Body of pancreas (tissue), 4 donors: Measurements from ENCODE around the gene SCN4A. TPM values are rescaled to one million over a fixed set of nuclear protein-coding genes. Genes with fewer than 3 reads are reported as not detected.
"Not testable (repeated sequence)": the region's sequence is repeated elsewhere in the genome, so short reads cannot be mapped to it uniquely, and the experiment has no call there.

Experiments
- ATAC-seq: fragments of 150-250 bp; one replicate; pipeline ENCODE4 v1.9.1; 2016
- DNase-seq, 4 donors: peaks; one replicate each; pipeline ENCODE4 v3.0.0-alpha.2; 2019
- H3K27ac ChIP-seq, 4 donors: fragments of 200-600 bp; sonication (generic); 1 replicate in 3 of 4; 2 replicates in 1 of 4; pipeline versions ENCODE4 v1.5.1 to v1.6.1; 2016 to 2019; ENCODE audit warnings: mild to moderate bottlenecking in 1 of 4, mixed read lengths in 1 of 4, moderate library complexity in 1 of 4
- H3K27me3 ChIP-seq, 2 donors: fragments of 200-600 bp; sonication (generic); one replicate each; pipeline ENCODE4 v1.6.0; 2016; ENCODE audit warnings: mild to moderate bottlenecking in 1 of 2
- H3K36me3 ChIP-seq, 2 donors: fragments of 200-600 bp; sonication (generic); replicated peaks in 1 of 2; 2 replicates each; pipeline ENCODE4 v1.5.1; 2016; ENCODE audit warnings: low read depth in 2 of 2; ENCODE audit not compliant: insufficient read depth in 1 of 2
- H3K4me1 ChIP-seq: fragments of 200-600 bp; sonication (generic); one replicate; pipeline ENCODE4 v1.6.0; 2016
- H3K4me3 ChIP-seq, 2 donors: fragments of 200-600 bp; sonication (generic); 1 replicate in 1 of 2; 2 replicates in 1 of 2; pipeline ENCODE4 v1.5.1; 2016 to 2019
- H3K9me3 ChIP-seq, 3 donors: fragments of 200-600 bp; sonication (generic); 1 replicate in 2 of 3; 2 replicates in 1 of 3; pipeline ENCODE4 v1.5.1; 2016
- CTCF ChIP-seq, 7 experiments: fragments of 450-650 bp in 4 of 7; fragments of 200-600 bp in 3 of 7; sonication (generic) in 3 of 7; IDR thresholded peaks; one replicate each; pipeline ENCODE4 v1.5.1; 2016 to 2019; ENCODE audit warnings: antibody characterized with exemption in 7 of 7
- POLR2A ChIP-seq, 3 donors: fragments of 450-650 bp; IDR thresholded peaks; one replicate each; pipeline ENCODE4 v1.6.1; 2016; ENCODE audit warnings: antibody characterized with exemption in 3 of 3, mild to moderate bottlenecking in 2 of 3
- WGBS, 2 donors: methylation state at CpG; one replicate each; pipeline ENCODE4 v1.1.5; 2017; 5-methylcytosine and 5-hydroxymethylcytosine counted together
- intact Hi-C: fragments of 100-400 bp; cut with DNase I; formaldehyde crosslinking; loops from one replicate; pipeline ENCODE4 v1.15.1; 2023
- total RNA-seq, 2 donors: library from RNA; depleted of rRNA; stranded (reverse); fragments of >200 nt; gene quantifications; one replicate each; pipeline ENCODE4 v1.1.0, GENCODE V29; 2016

The SCN4A gene
- total RNA-seq: 1 to 10 TPM in 1 of 2 donors, under 1 TPM in 1; 0.26 to 1.3 TPM

DNA sequence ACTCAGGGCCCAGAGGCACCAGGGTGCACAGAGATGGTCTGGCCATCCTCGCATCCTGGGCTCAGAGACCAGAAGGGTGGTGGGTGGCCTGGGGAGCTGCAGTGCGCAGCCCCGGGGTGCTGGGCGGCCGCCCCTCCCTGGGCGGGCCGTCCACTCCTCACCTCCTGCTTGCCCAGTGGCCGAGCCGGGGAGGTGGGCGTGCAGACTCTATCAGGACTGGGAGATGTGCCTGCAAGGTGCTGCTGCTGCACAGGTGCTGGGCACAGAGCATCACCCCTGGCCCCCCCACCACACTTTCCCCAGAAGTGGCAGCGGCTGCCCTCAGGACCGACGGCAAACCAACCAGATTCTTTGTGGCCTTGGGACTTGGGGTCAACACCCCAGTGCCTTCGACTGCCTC is at the start of gene SCN4A:
Gene SCN4A (minus strand): TSS at position 123 of the 400 bp plus-strand sequence. CDS start 77 bp downstream, at position 46.
- DNase-seq (no peak), ATAC-seq (no peak)
- H3K4me3 ChIP-seq: no peak within 1 kb of the TSS
- intact Hi-C loops: no loop called here
- no peaks in the 10 kb centered on the region for H3K9me3 ChIP-seq
- WGBS, 2 donors: 70 to 91% methylated on average over 2 to 6 of the region's 14 CpGs
- TF ChIP-seq POLR2A (IDR thresholded peaks at IDR 0.05) (no peak), CTCF (IDR thresholded peaks at IDR 0.05) (no peak)
- no peaks in the 10 kb centered on the region for H3K27me3 ChIP-seq
- H3K27ac ChIP-seq: no peak within 1 kb of the TSS
- H3K36me3 ChIP-seq: no peaks in the 10 kb centered on the region
- H3K4me1 ChIP-seq: no peaks in the 10 kb centered on the region

DNA sequence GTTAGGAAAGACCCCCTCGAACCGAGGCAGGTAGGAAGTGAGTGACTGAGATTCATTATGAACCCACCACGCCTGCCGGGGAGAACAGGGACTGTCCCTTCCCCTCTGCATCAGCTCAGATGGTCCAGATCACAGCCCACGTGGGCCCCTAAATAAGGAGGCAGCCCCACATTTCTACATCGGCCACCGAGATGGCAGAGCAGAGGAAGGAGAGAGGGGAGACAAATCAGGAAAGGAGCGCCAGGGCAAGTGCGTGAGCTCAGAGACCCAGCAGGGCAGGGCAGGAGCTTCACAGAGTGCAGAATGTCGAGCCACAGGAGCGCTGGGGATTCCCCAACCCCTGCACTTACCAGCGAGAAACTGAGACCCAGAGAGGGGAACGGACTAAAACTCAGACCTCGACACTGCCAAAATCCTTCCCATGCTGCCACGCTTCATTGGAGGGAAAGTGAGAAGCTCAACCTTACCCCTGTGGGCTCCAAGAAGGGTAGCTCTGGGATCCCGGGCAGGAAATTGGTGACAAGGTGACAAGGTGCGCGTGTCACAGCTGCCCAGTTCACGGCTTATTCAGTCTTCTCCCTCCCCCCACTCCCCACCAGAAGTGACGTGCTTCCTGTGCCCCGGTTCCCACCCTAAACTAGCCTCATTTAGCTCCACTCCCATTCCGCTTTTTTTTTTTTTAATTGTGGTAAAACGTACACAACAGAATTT is 47.5 kb upstream of the SCN4A start, which contains the start of gene ICAM2:
Gene ICAM2 (minus strand): TSS at position 578 of the 711 bp plus-strand sequence. CDS start 13,942 bp downstream, outside the sequence.
- peak; percentile 64 for ATAC-seq
- H3K27ac ChIP-seq: peak within 1 kb of the TSS in 3 of 4 donors; percentile 47 to 60 (median 58)
- no peaks in the 10 kb centered on the region for H3K27me3 ChIP-seq
- intact Hi-C loops: no loop called here
- H3K4me3 ChIP-seq: peak within 1 kb of the TSS in 1 of 2 donors; percentile 0
- DNase-seq: peak; percentile 55 to 76 (median 66)
- TF ChIP-seq CTCF (IDR thresholded peaks at IDR 0.05): no peak
- TF ChIP-seq POLR2A (IDR thresholded peaks at IDR 0.05): peak in 2 of 3 donors; percentile 47 to 56
- H3K4me1 ChIP-seq: peaks cover 26% of the 10 kb centered on the region
- WGBS, 2 donors: 11 to 18% methylated on average over 23 of the region's 23 CpGs
- no peaks in the 10 kb centered on the region for H3K36me3 ChIP-seq
- no peaks in the 10 kb centered on the region for H3K9me3 ChIP-seq

- ATAC-seq, intact Hi-C loops: not testable (repeated sequence)
- H3K27ac ChIP-seq: peak overlapping the region in 2 of 4 donors; percentile 47 to 58
Measured at GRCh38 chr17:64019551-64019961, 46.8 kb upstream of the SCN4A start.

DNA sequence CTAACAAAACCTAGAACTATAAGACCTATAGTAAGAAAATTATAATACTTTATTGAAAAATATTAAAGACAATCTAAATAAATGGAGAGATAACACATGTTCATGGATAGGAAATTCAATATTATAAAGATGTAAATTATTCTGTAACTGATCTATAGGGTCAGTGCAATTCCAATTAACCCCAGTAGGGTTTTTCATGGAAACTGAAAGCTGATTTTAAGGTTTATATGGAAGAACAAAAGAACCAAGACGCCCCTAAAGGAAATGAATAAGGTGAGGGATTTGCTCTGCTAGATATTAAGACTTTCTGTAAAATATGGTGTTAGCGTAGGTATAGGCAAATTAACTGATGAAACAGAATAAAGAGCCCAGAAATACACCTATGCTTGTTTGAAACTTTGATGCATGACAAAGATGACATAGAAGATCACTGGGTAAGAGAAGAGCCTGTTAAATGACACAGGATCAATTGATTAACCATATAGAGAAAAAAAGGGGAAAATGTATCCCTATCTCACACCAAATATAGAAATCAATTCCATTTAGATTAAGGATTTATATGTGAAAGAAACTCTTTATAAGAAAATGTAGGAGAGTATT is 44.8 kb upstream of the SCN4A start:
- H3K36me3 ChIP-seq: no peaks in the 10 kb centered on the region

More at GRCh38 chr17:64019551-64019961, 46.8 kb upstream of the SCN4A start:
- not testable (repeated sequence) for H3K36me3 ChIP-seq, H3K9me3 ChIP-seq, H3K27me3 ChIP-seq, H3K4me3 ChIP-seq, DNase-seq
- H3K4me1 ChIP-seq: peaks cover 19% of the 10 kb centered on the region
- WGBS, 2 donors: 61 to 68% methylated on average over 9 of the region's 9 CpGs

More for the DNA sequence above, 44.8 kb upstream of the SCN4A start:
- no peak overlapping the region for H3K4me3 ChIP-seq
- intact Hi-C loops: no loop called here
- no peaks in the 10 kb centered on the region for H3K27me3 ChIP-seq
- H3K4me1 ChIP-seq: peaks cover 8% of the 10 kb centered on the region
- H3K9me3 ChIP-seq: no peaks in the 10 kb centered on the region
- no peak for TF ChIP-seq POLR2A (IDR thresholded peaks at IDR 0.05)
- TF ChIP-seq CTCF (IDR thresholded peaks at IDR 0.05): peak in 2 of 7 experiments; percentile 4 to 7
- peak overlapping the region in 1 of 4 donors; percentile 11 for H3K27ac ChIP-seq
- no peak for ATAC-seq
- WGBS, 2 donors: 78 to 94% methylated on average over 2 of the region's 2 CpGs
- no peak for DNase-seq
